H1 (cell line): ENCODE data around the gene HLA-F. TPM values are rescaled to one million over a fixed set of nuclear protein-coding genes. Genes with fewer than 3 reads are reported as not detected.

Experiments
- CTCF ChIA-PET: fragments of 300-600 bp; sonication (Branson Sonifier 250); formaldehyde crosslinking; loops from one replicate; lab custom pipeline; 2021; ENCODE audit not compliant: partially characterized antibody; lab: Charles Lee
- POLR2A ChIA-PET: fragments of 300-600 bp; sonication (Branson Sonifier 250); formaldehyde crosslinking; loops from one replicate; lab custom pipeline; 2021; ENCODE audit warnings: inconsistent platforms; ENCODE audit not compliant: partially characterized antibody; lab: Charles Lee
- DNase-seq, 2 experiments: peaks; one replicate each; pipeline versions ENCODE4 v3.0.0 to v3.0.0-alpha.2; 2010 to 2022; ENCODE audit warnings: low spot score in 2 of 2, low read depth in 1 of 2, mixed read lengths in 1 of 2
- FAIRE-seq: peaks from 2 replicates; lab custom pipeline; 2011; peaks lifted over from hg19 to GRCh38; lab: Jason Lieb, UNC
- H2AFZ ChIP-seq: 2 replicates; pipeline ENCODE4 v1.8.1; 2012; ENCODE audit warnings: low read length, inconsistent platforms
- H2AK5ac ChIP-seq: 2 replicates; pipeline ENCODE4 v1.6.1; 2013; ENCODE audit warnings: low read depth, low read length
- H2BK120ac ChIP-seq: replicated peaks from 2 replicates; pipeline ENCODE3; 2013; ENCODE audit warnings: low read depth, low read length, inconsistent platforms
- H2BK12ac ChIP-seq: 2 replicates; pipeline ENCODE4 v1.6.1; 2013; ENCODE audit warnings: low read depth, low read length
- H2BK15ac ChIP-seq: 2 replicates; pipeline ENCODE4 v1.6.1; 2013; ENCODE audit warnings: low read length
- H2BK20ac ChIP-seq: 2 replicates; pipeline ENCODE4 v1.6.1; 2013; ENCODE audit warnings: low read length
- H2BK5ac ChIP-seq: 2 replicates; pipeline ENCODE4 v1.6.1; 2013; ENCODE audit warnings: low read depth, low read length
- H3K14ac ChIP-seq: 2 replicates; pipeline ENCODE4 v1.6.1; 2013; ENCODE audit warnings: inconsistent platforms; ENCODE audit not compliant: insufficient read length
- H3K18ac ChIP-seq: 2 replicates; pipeline ENCODE4 v1.6.1; 2013; ENCODE audit warnings: low read length; ENCODE audit errors: extremely low read depth
- H3K23ac ChIP-seq: 2 replicates; pipeline ENCODE4 v1.6.1; 2013; ENCODE audit warnings: inconsistent platforms; ENCODE audit not compliant: insufficient read length
- H3K23me2 ChIP-seq: 2 replicates; pipeline ENCODE4 v1.6.1; 2013; ENCODE audit warnings: low read depth, low read length
- H3K27ac ChIP-seq: 2 replicates; pipeline ENCODE4 v1.6.1; 2011; ENCODE audit warnings: low read depth, low read length, inconsistent platforms
- H3K27me3 ChIP-seq, 4 experiments: replicated peaks in 1 of 4; 1 replicate in 1 of 4; 2 replicates in 3 of 4; pipeline versions ENCODE4 v1.6.1 to v1.8.1; 2011 to 2013; ENCODE audit warnings: low read length in 3 of 4, mild to moderate bottlenecking in 3 of 4, inconsistent platforms in 2 of 4, mixed read lengths in 2 of 4, moderate library complexity in 1 of 4; ENCODE audit not compliant: control insufficient read depth in 3 of 4, insufficient read depth in 3 of 4; ENCODE audit errors: extremely low read depth in 1 of 4
- H3K36me3 ChIP-seq, 4 experiments: 2 replicates each; pipeline versions ENCODE4 v1.6.1 to v1.8.1; 2011 to 2013; ENCODE audit warnings: mild to moderate bottlenecking in 4 of 4, low read length in 3 of 4, moderate library complexity in 2 of 4, control low read depth in 1 of 4, inconsistent platforms in 1 of 4; ENCODE audit not compliant: insufficient read depth in 4 of 4, control insufficient read depth in 2 of 4
- H3K4ac ChIP-seq: replicated peaks from 2 replicates; pipeline ENCODE3; 2013; ENCODE audit warnings: low read length, low read depth, mixed read lengths, inconsistent platforms; ENCODE audit not compliant: insufficient read length
- H3K4me1 ChIP-seq, 4 experiments: replicated peaks in 1 of 4; 1 replicate in 1 of 4; 2 replicates in 3 of 4; pipeline versions ENCODE4 v1.6.1 to v1.8.1; 2011 to 2013; ENCODE audit warnings: low read length in 3 of 4, inconsistent platforms in 2 of 4, mixed read lengths in 1 of 4; ENCODE audit not compliant: insufficient read depth in 4 of 4, control insufficient read depth in 3 of 4
- H3K4me2 ChIP-seq, 2 experiments: 2 replicates each; pipeline versions ENCODE4 v1.6.1 to v1.8.1; 2011 to 2013; ENCODE audit warnings: low read depth in 2 of 2, low read length in 2 of 2, control low read depth in 1 of 2, inconsistent platforms in 1 of 2, mild to moderate bottlenecking in 1 of 2; ENCODE audit not compliant: insufficient read depth in 1 of 2
- H3K4me3 ChIP-seq, 4 experiments: fragments of 200-600, 300-600 bp in 1 of 4; sonication (generic), shearing (Covaris generic), sonication (Bioruptor Twin) in 1 of 4; 2 replicates each; pipeline versions ENCODE4 v1.5.1 to v1.8.1; 2011 to 2016; ENCODE audit warnings: low read length in 4 of 4, low read depth in 3 of 4, control low read depth in 2 of 4, inconsistent platforms in 2 of 4, mild to moderate bottlenecking in 2 of 4, mixed read lengths in 1 of 4, moderate library complexity in 1 of 4; ENCODE audit not compliant: insufficient read depth in 2 of 4; ENCODE audit errors: extremely low read depth in 1 of 4
- H3K56ac ChIP-seq: replicated peaks from 2 replicates; pipeline ENCODE3; 2013; ENCODE audit warnings: low read depth, mild to moderate bottlenecking, mixed read lengths, low read length, inconsistent platforms; ENCODE audit not compliant: insufficient read length
- H3K79me1 ChIP-seq: 2 replicates; pipeline ENCODE4 v1.6.1; 2013; ENCODE audit warnings: low read depth, low read length, control low read depth
- H3K79me2 ChIP-seq, 2 experiments: 2 replicates each; pipeline versions ENCODE4 v1.6.1 to v1.8.1; 2012 to 2013; ENCODE audit warnings: low read length in 2 of 2, mild to moderate bottlenecking in 2 of 2, inconsistent platforms in 1 of 2; ENCODE audit not compliant: insufficient read depth in 2 of 2, control insufficient read depth in 1 of 2
- H3K9ac ChIP-seq, 4 experiments: replicated peaks in 1 of 4; 1 replicate in 1 of 4; 2 replicates in 3 of 4; pipeline versions ENCODE4 v1.6.1 to v1.8.1; 2011 to 2013; ENCODE audit warnings: low read depth in 3 of 4, low read length in 3 of 4, control low read depth in 2 of 4, mild to moderate bottlenecking in 2 of 4, moderate library complexity in 2 of 4, inconsistent platforms in 1 of 4; ENCODE audit errors: extremely low read depth in 1 of 4
- H3K9me3 ChIP-seq, 2 experiments: 2 replicates each; pipeline versions ENCODE4 v1.6.1 to v1.8.1; 2012 to 2013; ENCODE audit warnings: mild to moderate bottlenecking in 2 of 2, moderate library complexity in 2 of 2, control low read depth in 1 of 2, inconsistent platforms in 1 of 2, low read depth in 1 of 2, low read length in 1 of 2, mixed read lengths in 1 of 2; ENCODE audit not compliant: insufficient read depth in 2 of 2
- H4K20me1 ChIP-seq, 2 experiments: replicated peaks in 1 of 2; 2 replicates each; pipeline versions ENCODE3 to v1.8.1; 2011 to 2013; ENCODE audit warnings: inconsistent platforms in 2 of 2, low read length in 2 of 2, mild to moderate bottlenecking in 1 of 2; ENCODE audit not compliant: insufficient read depth in 2 of 2, control insufficient read depth in 1 of 2
- H4K5ac ChIP-seq: 2 replicates; pipeline ENCODE4 v1.6.1; 2013; ENCODE audit warnings: low read length, low read depth, mixed read lengths, inconsistent platforms; ENCODE audit not compliant: insufficient read length
- H4K8ac ChIP-seq: 2 replicates; pipeline ENCODE4 v1.8.0; 2013; ENCODE audit warnings: mild to moderate bottlenecking, moderate library complexity, low read length, inconsistent platforms; ENCODE audit not compliant: insufficient read depth; ENCODE audit errors: extremely low read depth
- H4K91ac ChIP-seq: replicated peaks from 2 replicates; pipeline ENCODE3; 2013; ENCODE audit warnings: low read length, mixed read lengths, inconsistent platforms; ENCODE audit not compliant: insufficient read length
- CBX8 ChIP-seq: fragments of 300-800, 300-1000 bp; sonication (generic); IDR thresholded peaks from 2 replicates; pipeline ENCODE4 v1.7.1; 2016; ENCODE audit warnings: low read depth, low read length, borderline replicate concordance
- CHD2 ChIP-seq: IDR thresholded peaks from 2 replicates; pipeline ENCODE4 v1.6.1; 2012; ENCODE audit warnings: low read length, improper control_type of control experiment
- GTF2F1 ChIP-seq: IDR thresholded peaks from 2 replicates; pipeline ENCODE4 v1.6.1; 2012; ENCODE audit warnings: low read depth, low read length, improper control_type of control experiment, borderline replicate concordance
- JUN ChIP-seq: IDR thresholded peaks from 2 replicates; pipeline ENCODE4 v1.6.1; 2011; ENCODE audit warnings: low read depth, mild to moderate bottlenecking, improper control_type of control experiment, low read length
- RNF2 ChIP-seq: fragments of 200-900, 300-1000 bp; sonication (generic); IDR thresholded peaks from 2 replicates; pipeline ENCODE4 v1.7.1; 2016; ENCODE audit warnings: borderline replicate concordance, low read depth, mild to moderate bottlenecking, antibody characterized with exemption, low read length; ENCODE audit not compliant: poor library complexity, severe bottlenecking; ENCODE audit errors: missing control alignments
- ZNF274 ChIP-seq: IDR thresholded peaks from 2 replicates; pipeline ENCODE4 v1.7.0; 2012; ENCODE audit warnings: low read length, borderline replicate concordance; ENCODE audit errors: extremely low read depth
- WGBS, 2 experiments: shearing (Covaris generic) in 1 of 2; methylation state at CpG; one replicate each; pipeline versions ENCODE4 v1.1.6 to v1.1.7; 2013 to 2015; ENCODE audit warnings: low lambda C conversion rate in 2 of 2, mixed read lengths in 2 of 2, inconsistent platforms in 1 of 2, low coverage in 1 of 2, missing lambda C conversion rate in 1 of 2; ENCODE audit not compliant: insufficient replicate concordance in 2 of 2, insufficient coverage in 1 of 2, insufficient read length in 1 of 2; ENCODE audit errors: extremely low coverage in 1 of 2, missing lambda C conversion rate in 1 of 2; 5-methylcytosine and 5-hydroxymethylcytosine counted together
- polyA plus RNA-seq, 7 experiments: library from polyadenylated mRNA; depleted of rRNA in 3 of 7; stranded (reverse) in 5 of 7; unstranded in 2 of 7; fragments of >200 nt in 5 of 7; fragments of 200-250 nt in 2 of 7; gene quantifications; 1 replicate in 5 of 7; 2 replicates in 1 of 7; 4 replicates in 1 of 7; pipeline versions ENCODE4 v1.2.1 to v1.2.3, GENCODE V29; 2011 to 2013; ENCODE audit warnings: missing spikeins in 2 of 7, mixed read lengths in 2 of 7
- total RNA-seq: library from RNA; stranded (reverse); fragmentation: NEBNext Ultra II Directional; extraction: Animal tissue kit (Norgen Biotek cat#: 25700); gene quantifications from 2 replicates; pipeline ENCODE4 v1.2.1, GENCODE V29; 2021

The HLA-F gene
- total and polyA plus RNA-seq, 2 of the 8 experiments (the other 6 are each of a cell fraction or from before 2014, with no cell fraction given) = 9.6 to 11.7 TPM

DNA sequence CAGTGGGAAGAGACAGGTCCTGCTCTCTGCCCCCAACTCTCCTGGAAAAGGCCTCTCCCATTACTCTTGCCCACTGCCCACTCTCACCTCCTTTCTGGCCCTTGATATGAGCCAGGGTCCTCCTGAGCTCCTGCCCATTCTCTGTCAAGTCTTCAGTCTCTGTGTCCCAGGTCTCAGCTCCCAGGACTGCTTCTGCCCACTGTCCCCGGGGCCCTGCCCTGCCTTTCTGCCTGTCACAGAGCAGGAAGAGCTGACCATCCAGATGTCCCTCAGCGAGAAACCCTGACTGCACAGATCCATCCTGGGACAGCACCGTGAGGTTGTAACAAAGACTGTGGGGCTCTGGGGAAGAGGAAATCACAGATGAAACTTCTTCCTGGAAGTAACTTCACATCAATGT lies 22.2 kb downstream of the HLA-F start:
- Histone ChIP-seq H3K4ac (no peak overlapping the region), H2BK120ac (no peak overlapping the region), H2AK5ac (no peak overlapping the region), H4K5ac (no peak overlapping the region), H2AFZ (no peak overlapping the region), H2BK15ac (no peak overlapping the region), H4K91ac (no peak overlapping the region), H3K4me1 (peaks cover 0 to 15% (median 7%) of the 10 kb centered on the region in 4 experiments; a peak in 4 of 7 replicates), H3K4me2 (no peak overlapping the region), H3K79me2 (no peaks in the 10 kb centered on the region), H2BK20ac (no peak overlapping the region), H3K14ac (no peak overlapping the region), H3K9ac (no peak overlapping the region), H2BK12ac (no peak overlapping the region), H3K23me2 (peaks cover 14% of the 10 kb centered on the region), H3K27ac (no peak overlapping the region), H4K8ac (no peak overlapping the region), H3K9me3 (no peaks in the 10 kb centered on the region), H3K18ac (no peak overlapping the region), H4K20me1 (peaks cover 0 to 6% of the 10 kb centered on the region in 2 experiments), H2BK5ac (no peak overlapping the region), H3K56ac (no peak overlapping the region), H3K23ac (no peak overlapping the region), H3K79me1 (peaks cover 4% of the 10 kb centered on the region; the same call in 1 of the 2 replicates), H3K4me3 (no peak overlapping the region), H3K36me3 (no peaks in the 10 kb centered on the region), H3K27me3 (peaks cover 11 to 28% (median 24%) of the 10 kb centered on the region in 4 experiments)
- DNase-seq (no peak), FAIRE-seq (no peak)
- POLR2A ChIA-PET = interaction anchor here (1.3 kb wide), 1 partner anchor 14 kb away, joined by 3 read pairs; no protein-coding TSS in a partner anchor
- no peak for TF ChIP-seq ZNF274
- no peak for TF ChIP-seq CBX8
- no peak for TF ChIP-seq CHD2
- no peak for TF ChIP-seq JUN
- no peak for TF ChIP-seq GTF2F1
- no peak for TF ChIP-seq RNF2
- CTCF ChIA-PET = interaction anchor here (0.8 to 1.0 kb wide), 2 partner anchors 82 to 89 kb away, joined by 3 to 4 read pairs; partner anchors contain the start of gene HLA-G
- 89% methylated on average over 3 of the region's 3 CpGs; no CpG with 5 or more reads in 1 of the 2 experiments for WGBS, 2 experiments
